SK-N-SH (cell line): ENCODE data around the gene FBXW5. TPM values are rescaled to one million over a fixed set of nuclear protein-coding genes. Genes with fewer than 3 reads are reported as not detected.

Experiments used
- CTCF ChIA-PET: fragments of 300-600, 350-600 bp; formaldehyde crosslinking; extraction: SDS; loops from one replicate; lab custom pipeline; 2021; lab: Yijun Ruan, JAX
- POLR2A ChIA-PET: fragments of 350-600 bp; sonication (Branson Sonifier 250); formaldehyde crosslinking; extraction: SDS; loops from one replicate; lab custom pipeline; 2020; ENCODE audit warnings: antibody characterized with exemption, inconsistent platforms; lab: Yijun Ruan, JAX
- DNase-seq: peaks from one replicate; pipeline ENCODE4 v3.0.0; 2012
- H2AFZ ChIP-seq: fragments of 200-600 bp; sonication (generic); 2 replicates; pipeline ENCODE4 v1.8.1; 2016; ENCODE audit warnings: antibody characterized with exemption, mild to moderate bottlenecking, low read depth
- H3F3A ChIP-seq: fragments of 200-600 bp; sonication (generic); replicated peaks from 2 replicates; pipeline ENCODE3; 2016; ENCODE audit warnings: antibody characterized with exemption, mild to moderate bottlenecking; ENCODE audit not compliant: insufficient read depth
- H3K27ac ChIP-seq, 2 experiments: fragments of 200-500 bp in 1 of 2; fragments of 200-600 bp in 1 of 2; sonication (Bioruptor generic) in 1 of 2; sonication (generic), shearing (Covaris generic) in 1 of 2; 2 replicates each; pipeline versions ENCODE4 v1.5.1 to v1.6.1; 2014 to 2016; ENCODE audit warnings: low read depth in 2 of 2, inconsistent platforms in 1 of 2, low read length in 1 of 2, mild to moderate bottlenecking in 1 of 2, mixed read lengths in 1 of 2
- H3K27me3 ChIP-seq: fragments of 200-600 bp; sonication (generic), shearing (Covaris generic); 2 replicates; pipeline ENCODE4 v1.6.1; 2016; ENCODE audit warnings: mixed run types; ENCODE audit not compliant: insufficient read depth
- H3K36me3 ChIP-seq, 2 experiments: fragments of 200-500 bp in 1 of 2; fragments of 200-600 bp in 1 of 2; sonication (Bioruptor generic) in 1 of 2; sonication (generic) in 1 of 2; replicated peaks in 1 of 2; 2 replicates each; pipeline versions ENCODE3 to v1.5.1; 2014 to 2016; ENCODE audit warnings: low read length in 1 of 2, mild to moderate bottlenecking in 1 of 2; ENCODE audit not compliant: insufficient read depth in 2 of 2, control insufficient read depth in 1 of 2
- H3K4me1 ChIP-seq, 2 experiments: fragments of 200-500 bp in 1 of 2; fragments of 200-600 bp in 1 of 2; sonication (Bioruptor generic) in 1 of 2; sonication (generic), shearing (Covaris generic) in 1 of 2; 2 replicates each; pipeline versions ENCODE4 v1.5.1 to v1.6.1; 2014 to 2016; ENCODE audit warnings: low read depth in 1 of 2, low read length in 1 of 2, mixed run types in 1 of 2; ENCODE audit not compliant: insufficient read depth in 2 of 2, control insufficient read depth in 1 of 2
- H3K4me2 ChIP-seq: fragments of 200-600 bp; sonication (generic), shearing (Covaris generic); 2 replicates; pipeline ENCODE4 v1.6.1; 2017; ENCODE audit warnings: mixed run types
- H3K4me3 ChIP-seq, 2 experiments: fragments of 200-500 bp in 1 of 2; fragments of 200-600 bp in 1 of 2; sonication (Bioruptor generic) in 1 of 2; sonication (generic), shearing (Covaris generic) in 1 of 2; 2 replicates each; pipeline versions ENCODE4 v1.5.1 to v1.8.1; 2014 to 2016; ENCODE audit warnings: low read depth in 2 of 2, inconsistent platforms in 1 of 2, low read length in 1 of 2, mild to moderate bottlenecking in 1 of 2, mixed read lengths in 1 of 2, moderate library complexity in 1 of 2
- H3K79me2 ChIP-seq: fragments of 200-600 bp; sonication (generic); 2 replicates; pipeline ENCODE4 v1.8.1; 2017; ENCODE audit warnings: mild to moderate bottlenecking; ENCODE audit not compliant: insufficient read depth
- H3K9ac ChIP-seq: fragments of 200-600 bp; sonication (generic); 2 replicates; pipeline ENCODE4 v1.6.1; 2017; ENCODE audit warnings: mixed run types
- H3K9me2 ChIP-seq: fragments of 200-600 bp; sonication (generic); 2 replicates; pipeline ENCODE4 v1.6.1; 2017; ENCODE audit warnings: mixed run types
- H3K9me3 ChIP-seq: fragments of 200-600 bp; sonication (generic); 2 replicates; pipeline ENCODE4 v1.6.1; 2017; ENCODE audit warnings: mixed run types, mild to moderate bottlenecking, moderate library complexity
- H4K20me1 ChIP-seq: fragments of 200-600 bp; sonication (generic); 2 replicates; pipeline ENCODE4 v1.6.1; 2017; ENCODE audit warnings: mild to moderate bottlenecking, mixed run types; ENCODE audit not compliant: insufficient read depth
- CHD2 ChIP-seq: fragments of 150-350 bp; IDR thresholded peaks from 2 replicates; pipeline ENCODE4 v1.6.1; 2018; ENCODE audit warnings: low read length; ENCODE audit not compliant: partially characterized antibody
- ELF1 ChIP-seq: IDR thresholded peaks from 2 replicates; pipeline ENCODE4 v1.4.0; 2012
- FOXJ3 ChIP-seq: sonication (generic); formaldehyde crosslinking; IDR thresholded peaks from 2 replicates; pipeline ENCODE4 v1.5.1; 2020; ENCODE audit warnings: mild to moderate bottlenecking, missing genetic modification reagents
- FOXM1 ChIP-seq: IDR thresholded peaks from 2 replicates; pipeline ENCODE4 v1.4.0; 2012; ENCODE audit warnings: low read depth, mild to moderate bottlenecking
- GABPA ChIP-seq: IDR thresholded peaks from 2 replicates; pipeline ENCODE4 v1.4.0; 2012; ENCODE audit warnings: low read depth, mild to moderate bottlenecking
- JUND ChIP-seq: IDR thresholded peaks from 2 replicates; pipeline ENCODE4 v1.4.0; 2012
- MEF2A ChIP-seq: IDR thresholded peaks from 2 replicates; pipeline ENCODE4 v1.4.0; 2012; ENCODE audit warnings: low read depth, borderline replicate concordance
- MXI1 ChIP-seq: IDR thresholded peaks from 2 replicates; pipeline ENCODE4 v1.6.1; 2012; ENCODE audit warnings: mild to moderate bottlenecking, low read depth, low read length, improper control_type of control experiment
- RXRA ChIP-seq: IDR thresholded peaks from 2 replicates; pipeline ENCODE4 v1.4.0; 2012; ENCODE audit warnings: low read depth, mild to moderate bottlenecking, borderline replicate concordance
- SIN3A ChIP-seq: IDR thresholded peaks from 2 replicates; pipeline ENCODE4 v1.6.1; 2012; ENCODE audit warnings: low read depth, mild to moderate bottlenecking, low read length, moderate library complexity, borderline replicate concordance
- TCF12 ChIP-seq: IDR thresholded peaks from 2 replicates; pipeline ENCODE4 v1.4.0; 2012
- YY1 ChIP-seq: IDR thresholded peaks from 2 replicates; pipeline ENCODE4 v1.4.0; 2012; ENCODE audit warnings: low read depth, mild to moderate bottlenecking
- WGBS: methylation state at CpG from one replicate; pipeline ENCODE4 v1.1.6; 2017; ENCODE audit warnings: low lambda C conversion rate; 5-methylcytosine and 5-hydroxymethylcytosine counted together
- polyA plus RNA-seq, 3 experiments: library from polyadenylated mRNA; depleted of rRNA; stranded (reverse); fragments of >200 nt; gene quantifications; 2 replicates each; pipeline ENCODE4 v1.2.3, GENCODE V29; 2012
- TF ChIP-seq, protein P1 (sequence below): fragments of 150-350 bp; IDR thresholded peaks from 2 replicates; pipeline ENCODE4 v1.6.1; 2017; ENCODE audit warnings: antibody characterized with exemption, low read length, low read depth, borderline replicate concordance
- TF ChIP-seq, protein P2 (sequence below): IDR thresholded peaks from 2 replicates; pipeline ENCODE4; 2012
- TF ChIP-seq, protein P3 (sequence below): IDR thresholded peaks from 2 replicates; pipeline ENCODE4 v1.4.0; 2012; ENCODE audit warnings: low read depth, borderline replicate concordance

Gene FBXW5
- polyA plus RNA-seq, 1 of the 3 experiments (the other 2 are of a cell fraction) = 78.9 TPM

DNA sequence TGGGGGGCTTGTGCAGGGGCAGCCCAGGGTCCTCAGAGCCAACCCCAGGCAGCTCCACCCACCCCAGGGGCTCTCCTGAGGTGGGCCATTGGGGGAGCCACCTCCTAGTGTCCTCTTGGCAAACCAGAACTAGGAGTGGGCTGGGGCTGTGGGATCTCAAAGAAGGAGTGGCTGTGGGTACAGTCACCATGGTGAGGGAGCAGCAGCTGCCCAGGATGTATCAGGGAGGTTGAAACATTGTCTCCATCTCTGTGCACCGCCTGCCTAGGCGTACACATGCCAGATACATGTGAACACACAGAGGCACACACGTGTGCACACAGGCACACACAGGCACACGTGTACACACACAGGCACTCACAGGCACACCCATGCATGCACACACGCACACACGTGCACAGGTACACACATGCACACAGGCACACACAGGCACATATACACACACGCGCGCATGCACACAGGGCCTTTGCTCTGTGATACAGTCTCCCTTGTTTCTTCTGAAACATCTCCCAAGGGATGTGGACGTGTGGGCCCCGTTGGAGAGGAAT lies 18.2 kb upstream of the FBXW5 start:
- POLR2A ChIA-PET = interaction anchor here (0.6 kb wide), 1 partner anchor 8 kb away, joined by 4 read pairs; no protein-coding TSS in a partner anchor
- 83% methylated on average over 9 of the region's 11 CpGs for WGBS
- H3K27ac ChIP-seq = no peak overlapping the region
- H2AFZ ChIP-seq = no peak overlapping the region
- H3K9me2 ChIP-seq = no peaks in the 10 kb centered on the region
- H3K9ac ChIP-seq = no peak overlapping the region
- H3K9me3 ChIP-seq = no peaks in the 10 kb centered on the region
- no peaks in the 10 kb centered on the region for H3K27me3 ChIP-seq
- H3K4me2 ChIP-seq = no peak overlapping the region
- no peaks in the 10 kb centered on the region for H3F3A ChIP-seq
- no peak for TF ChIP-seq TCF12
- TF ChIP-seq, protein P1, sequence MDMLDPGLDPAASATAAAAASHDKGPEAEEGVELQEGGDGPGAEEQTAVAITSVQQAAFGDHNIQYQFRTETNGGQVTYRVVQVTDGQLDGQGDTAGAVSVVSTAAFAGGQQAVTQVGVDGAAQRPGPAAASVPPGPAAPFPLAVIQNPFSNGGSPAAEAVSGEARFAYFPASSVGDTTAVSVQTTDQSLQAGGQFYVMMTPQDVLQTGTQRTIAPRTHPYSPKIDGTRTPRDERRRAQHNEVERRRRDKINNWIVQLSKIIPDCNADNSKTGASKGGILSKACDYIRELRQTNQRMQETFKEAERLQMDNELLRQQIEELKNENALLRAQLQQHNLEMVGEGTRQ = no peak
- no peak for TF ChIP-seq ELF1
- TF ChIP-seq FOXJ3 = no peak
- TF ChIP-seq FOXM1 = no peak
- TF ChIP-seq, protein P2, sequence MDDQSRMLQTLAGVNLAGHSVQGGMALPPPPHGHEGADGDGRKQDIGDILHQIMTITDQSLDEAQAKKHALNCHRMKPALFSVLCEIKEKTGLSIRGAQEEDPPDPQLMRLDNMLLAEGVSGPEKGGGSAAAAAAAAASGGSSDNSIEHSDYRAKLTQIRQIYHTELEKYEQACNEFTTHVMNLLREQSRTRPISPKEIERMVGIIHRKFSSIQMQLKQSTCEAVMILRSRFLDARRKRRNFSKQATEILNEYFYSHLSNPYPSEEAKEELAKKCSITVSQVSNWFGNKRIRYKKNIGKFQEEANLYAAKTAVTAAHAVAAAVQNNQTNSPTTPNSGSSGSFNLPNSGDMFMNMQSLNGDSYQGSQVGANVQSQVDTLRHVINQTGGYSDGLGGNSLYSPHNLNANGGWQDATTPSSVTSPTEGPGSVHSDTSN = no peak
- TF ChIP-seq SIN3A = no peak
- TF ChIP-seq JUND = no peak
- TF ChIP-seq MXI1 = no peak
- no peak for DNase-seq
- H3K36me3 ChIP-seq = no peaks in the 10 kb centered on the region
- H4K20me1 ChIP-seq = no peaks in the 10 kb centered on the region
- peaks cover 0 to 8% of the 10 kb centered on the region in 2 experiments; a peak in 1 of 4 replicates for H3K4me1 ChIP-seq
- H3K4me3 ChIP-seq = no peak overlapping the region
- no peaks in the 10 kb centered on the region for H3K79me2 ChIP-seq
- CTCF ChIA-PET = interaction anchor here (0.6 to 1.6 kb wide), 3 partner anchors 8 to 68 kb away, joined by 3 to 6 read pairs (median 4); partner anchors contain the start of genes C8G and FBXW5

DNA sequence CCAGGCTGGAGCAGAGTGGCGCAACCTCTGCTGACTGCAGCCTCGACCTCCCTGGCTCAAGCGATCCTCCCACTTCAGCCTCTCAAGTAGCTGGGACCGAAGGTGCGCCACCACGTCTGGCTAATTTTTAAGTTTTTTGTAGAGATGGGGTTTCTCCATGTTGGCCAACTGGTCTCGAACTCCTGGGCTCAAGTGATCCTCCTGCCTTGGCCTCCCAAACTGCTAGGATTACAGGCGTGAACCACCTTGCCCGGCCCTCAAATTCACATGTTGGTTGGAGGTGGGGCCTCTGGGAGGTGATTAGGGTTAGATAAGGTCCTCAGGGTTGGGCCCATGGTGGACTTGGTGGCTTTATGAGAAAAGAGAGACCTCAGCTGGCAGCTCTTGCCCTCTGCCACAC lies 17.6 kb upstream of the FBXW5 start:
- H3K9ac ChIP-seq = no peak overlapping the region
- H3K9me3 ChIP-seq = no peaks in the 10 kb centered on the region
- H3F3A ChIP-seq = no peaks in the 10 kb centered on the region
- no peak for DNase-seq
- peaks cover 0 to 8% of the 10 kb centered on the region in 2 experiments; a peak in 1 of 4 replicates for H3K4me1 ChIP-seq
- ChIA-PET POLR2A (interaction anchor here (0.6 kb wide), 1 partner anchor 8 kb away, joined by 4 read pairs; no protein-coding TSS in a partner anchor), CTCF (interaction anchor here (1.0 to 1.6 kb wide), 2 partner anchors 9 to 18 kb away, joined by 4 to 6 read pairs; partner anchors contain the start of genes C8G and FBXW5)
- no peaks in the 10 kb centered on the region for H3K79me2 ChIP-seq
- H2AFZ ChIP-seq = no peak overlapping the region
- no peak overlapping the region for H3K27ac ChIP-seq
- H3K9me2 ChIP-seq = no peaks in the 10 kb centered on the region
- 87% methylated on average over 9 of the region's 9 CpGs for WGBS
- no peak overlapping the region for H3K4me3 ChIP-seq
- no peak overlapping the region for H3K4me2 ChIP-seq
- H3K36me3 ChIP-seq = no peaks in the 10 kb centered on the region
- no peak for TF ChIP-seq YY1
- TF ChIP-seq, protein P3, sequence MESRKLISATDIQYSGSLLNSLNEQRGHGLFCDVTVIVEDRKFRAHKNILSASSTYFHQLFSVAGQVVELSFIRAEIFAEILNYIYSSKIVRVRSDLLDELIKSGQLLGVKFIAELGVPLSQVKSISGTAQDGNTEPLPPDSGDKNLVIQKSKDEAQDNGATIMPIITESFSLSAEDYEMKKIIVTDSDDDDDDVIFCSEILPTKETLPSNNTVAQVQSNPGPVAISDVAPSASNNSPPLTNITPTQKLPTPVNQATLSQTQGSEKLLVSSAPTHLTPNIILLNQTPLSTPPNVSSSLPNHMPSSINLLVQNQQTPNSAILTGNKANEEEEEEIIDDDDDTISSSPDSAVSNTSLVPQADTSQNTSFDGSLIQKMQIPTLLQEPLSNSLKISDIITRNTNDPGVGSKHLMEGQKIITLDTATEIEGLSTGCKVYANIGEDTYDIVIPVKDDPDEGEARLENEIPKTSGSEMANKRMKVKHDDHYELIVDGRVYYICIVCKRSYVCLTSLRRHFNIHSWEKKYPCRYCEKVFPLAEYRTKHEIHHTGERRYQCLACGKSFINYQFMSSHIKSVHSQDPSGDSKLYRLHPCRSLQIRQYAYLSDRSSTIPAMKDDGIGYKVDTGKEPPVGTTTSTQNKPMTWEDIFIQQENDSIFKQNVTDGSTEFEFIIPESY = no peak
- TF ChIP-seq GABPA = no peak
- TF ChIP-seq CHD2 = no peak
- no peak for TF ChIP-seq RXRA
- no peak for TF ChIP-seq MEF2A
- H3K27me3 ChIP-seq = no peaks in the 10 kb centered on the region
- H4K20me1 ChIP-seq = no peaks in the 10 kb centered on the region
